ENCODE data around the gene TBC1D17.

DNA sequence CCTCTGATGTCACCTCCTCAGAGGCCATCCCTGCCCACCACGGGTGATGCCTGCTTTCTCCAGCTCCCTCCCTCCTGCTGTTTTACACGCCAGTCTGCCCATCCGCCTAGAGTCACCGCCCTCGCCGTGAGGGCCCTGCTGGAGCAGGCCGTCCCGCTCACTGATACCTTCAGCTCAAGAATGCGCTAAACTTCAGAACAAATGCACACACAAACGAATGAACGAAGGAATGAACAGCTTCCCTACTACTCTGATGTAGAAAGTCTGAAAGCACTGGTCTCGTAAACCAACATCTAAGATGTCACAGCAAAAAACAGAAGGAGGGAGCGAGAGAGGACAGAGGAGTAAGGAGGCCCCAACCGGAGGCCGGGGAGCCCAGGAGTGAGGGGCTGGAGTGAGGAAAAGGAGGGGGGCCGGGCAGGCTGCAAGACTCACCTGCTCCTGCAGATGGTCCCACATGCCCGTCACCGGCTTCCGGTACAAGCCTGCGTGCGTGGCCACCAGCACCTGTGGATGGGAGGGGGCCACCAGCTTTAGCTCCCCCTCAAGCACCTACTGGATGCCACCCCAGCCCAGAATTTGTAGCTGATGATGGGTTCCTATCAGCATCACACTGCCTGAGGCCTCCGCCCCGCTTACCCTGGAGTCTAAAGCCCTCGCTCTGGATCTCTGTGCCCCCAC, 14.1 kb upstream of the TBC1D17 start:
- TF ChIP-seq, protein P1, sequence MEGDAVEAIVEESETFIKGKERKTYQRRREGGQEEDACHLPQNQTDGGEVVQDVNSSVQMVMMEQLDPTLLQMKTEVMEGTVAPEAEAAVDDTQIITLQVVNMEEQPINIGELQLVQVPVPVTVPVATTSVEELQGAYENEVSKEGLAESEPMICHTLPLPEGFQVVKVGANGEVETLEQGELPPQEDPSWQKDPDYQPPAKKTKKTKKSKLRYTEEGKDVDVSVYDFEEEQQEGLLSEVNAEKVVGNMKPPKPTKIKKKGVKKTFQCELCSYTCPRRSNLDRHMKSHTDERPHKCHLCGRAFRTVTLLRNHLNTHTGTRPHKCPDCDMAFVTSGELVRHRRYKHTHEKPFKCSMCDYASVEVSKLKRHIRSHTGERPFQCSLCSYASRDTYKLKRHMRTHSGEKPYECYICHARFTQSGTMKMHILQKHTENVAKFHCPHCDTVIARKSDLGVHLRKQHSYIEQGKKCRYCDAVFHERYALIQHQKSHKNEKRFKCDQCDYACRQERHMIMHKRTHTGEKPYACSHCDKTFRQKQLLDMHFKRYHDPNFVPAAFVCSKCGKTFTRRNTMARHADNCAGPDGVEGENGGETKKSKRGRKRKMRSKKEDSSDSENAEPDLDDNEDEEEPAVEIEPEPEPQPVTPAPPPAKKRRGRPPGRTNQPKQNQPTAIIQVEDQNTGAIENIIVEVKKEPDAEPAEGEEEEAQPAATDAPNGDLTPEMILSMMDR (IDR thresholded peaks at IDR 0.05 in 4 of 5, conservative IDR thresholded peaks at IDR 0.05 in 1 of 5): no peak
- TF ChIP-seq POLR2A (IDR thresholded peaks at IDR 0.05): no peak
